Neuronal stem cell (in vitro differentiated cells): ENCODE results near the gene KIAA0753.

Experiments
- DNase-seq: peaks from one replicate; pipeline ENCODE4 v3.0.0-alpha.2; 2013; ENCODE audit warnings: low spot score
- H2AFZ ChIP-seq: one replicate; pipeline ENCODE4 v1.6.1; 2013; ENCODE audit warnings: mild to moderate bottlenecking, low read length, inconsistent platforms
- H2AK5ac ChIP-seq: 2 replicates; pipeline ENCODE4 v1.6.1; 2013; ENCODE audit warnings: low read depth, mild to moderate bottlenecking, inconsistent platforms, low read length, moderate library complexity, mixed read lengths
- H2BK120ac ChIP-seq: 2 replicates; pipeline ENCODE4 v1.6.1; 2013; ENCODE audit warnings: low read depth, mild to moderate bottlenecking, inconsistent platforms, low read length, moderate library complexity, mixed read lengths
- H2BK12ac ChIP-seq: one replicate; pipeline ENCODE4 v1.6.1; 2013; ENCODE audit warnings: low read length, inconsistent platforms
- H2BK15ac ChIP-seq: 2 replicates; pipeline ENCODE4 v1.6.1; 2013; ENCODE audit warnings: mild to moderate bottlenecking, low read length, inconsistent platforms, mixed read lengths
- H2BK5ac ChIP-seq: one replicate; pipeline ENCODE4 v1.6.1; 2013; ENCODE audit warnings: inconsistent platforms, mild to moderate bottlenecking, low read length, moderate library complexity
- H3K14ac ChIP-seq: one replicate; pipeline ENCODE4 v1.6.1; 2013; ENCODE audit warnings: low read length, inconsistent platforms
- H3K18ac ChIP-seq: 2 replicates; pipeline ENCODE4 v1.6.1; 2013; ENCODE audit warnings: low read length, inconsistent platforms
- H3K23ac ChIP-seq: 2 replicates; pipeline ENCODE4 v1.6.1; 2013; ENCODE audit warnings: low read depth, mild to moderate bottlenecking, mixed read lengths, low read length, inconsistent platforms; ENCODE audit not compliant: poor library complexity
- H3K27ac ChIP-seq: replicated peaks from 3 replicates; pipeline ENCODE4 v1.5.1; 2013; ENCODE audit warnings: low read length, inconsistent platforms
- H3K27me3 ChIP-seq, 3 experiments: 2 replicates each; pipeline ENCODE4 v1.6.1; 2013; ENCODE audit warnings: low read length in 3 of 3, mild to moderate bottlenecking in 2 of 3, inconsistent platforms in 1 of 3, low read depth in 1 of 3, mixed read lengths in 1 of 3, moderate library complexity in 1 of 3; ENCODE audit not compliant: control insufficient read depth in 3 of 3, insufficient read depth in 3 of 3
- H3K36me3 ChIP-seq, 2 donors: replicated peaks in 1 of 2; 2 replicates each; pipeline ENCODE4 v1.6.1; 2013; ENCODE audit warnings: low read length in 2 of 2; ENCODE audit not compliant: control insufficient read depth in 2 of 2, insufficient read depth in 2 of 2
- H3K4ac ChIP-seq: 2 replicates; pipeline ENCODE4 v1.6.1; 2013; ENCODE audit warnings: inconsistent platforms, mild to moderate bottlenecking, low read length, moderate library complexity
- H3K4me1 ChIP-seq, 2 donors: 1 replicate in 1 of 2; 2 replicates in 1 of 2; pipeline ENCODE4 v1.6.1; 2013; ENCODE audit warnings: low read length in 2 of 2, low read depth in 1 of 2; ENCODE audit not compliant: control insufficient read depth in 2 of 2, insufficient read depth in 1 of 2
- H3K4me2 ChIP-seq: one replicate; pipeline ENCODE4 v1.6.1; 2013; ENCODE audit warnings: mild to moderate bottlenecking, low read length, inconsistent platforms; ENCODE audit not compliant: insufficient read depth, poor library complexity, severe bottlenecking
- H3K4me3 ChIP-seq, 2 donors: 2 replicates each; pipeline ENCODE4 v1.5.1; 2013; ENCODE audit warnings: low read length in 2 of 2, mild to moderate bottlenecking in 2 of 2, inconsistent platforms in 1 of 2, moderate library complexity in 1 of 2
- H3K79me1 ChIP-seq: one replicate; pipeline ENCODE4 v1.6.1; 2013; ENCODE audit warnings: low read depth, mild to moderate bottlenecking, inconsistent platforms, low read length, moderate library complexity
- H3K9ac ChIP-seq: one replicate; pipeline ENCODE4 v1.6.1; 2013; ENCODE audit warnings: mild to moderate bottlenecking, low read depth, low read length, inconsistent platforms; ENCODE audit not compliant: poor library complexity
- H3K9me3 ChIP-seq, 2 donors: replicated peaks in 1 of 2; 2 replicates each; pipeline versions ENCODE3 to v1.6.1; 2013; ENCODE audit warnings: low read length in 2 of 2, mild to moderate bottlenecking in 2 of 2, inconsistent platforms in 1 of 2, low read depth in 1 of 2, mixed read lengths in 1 of 2, moderate library complexity in 1 of 2; ENCODE audit not compliant: control insufficient read depth in 2 of 2, insufficient read depth in 1 of 2
- H4K8ac ChIP-seq: one replicate; pipeline ENCODE4 v1.6.1; 2013; ENCODE audit warnings: low read depth, mild to moderate bottlenecking, inconsistent platforms, low read length, moderate library complexity
- H4K91ac ChIP-seq: one replicate; pipeline ENCODE4 v1.6.1; 2013; ENCODE audit warnings: low read length, low read depth, mild to moderate bottlenecking, inconsistent platforms; ENCODE audit not compliant: poor library complexity
- whole genome bisulfite sequencing, 2 donors: extraction: QIAGEN DNeasy Blood & Tissue Kit; methylation state at CpG; one replicate each; pipeline ENCODE4 v1.1.7; 2013; ENCODE audit warnings: missing lambda C conversion rate in 2 of 2, mixed read lengths in 1 of 2; ENCODE audit not compliant: insufficient read length in 2 of 2, insufficient replicate concordance in 1 of 2; ENCODE audit errors: extremely low coverage in 2 of 2; 5-methylcytosine and 5-hydroxymethylcytosine counted together

The KIAA0753 gene

DNA sequence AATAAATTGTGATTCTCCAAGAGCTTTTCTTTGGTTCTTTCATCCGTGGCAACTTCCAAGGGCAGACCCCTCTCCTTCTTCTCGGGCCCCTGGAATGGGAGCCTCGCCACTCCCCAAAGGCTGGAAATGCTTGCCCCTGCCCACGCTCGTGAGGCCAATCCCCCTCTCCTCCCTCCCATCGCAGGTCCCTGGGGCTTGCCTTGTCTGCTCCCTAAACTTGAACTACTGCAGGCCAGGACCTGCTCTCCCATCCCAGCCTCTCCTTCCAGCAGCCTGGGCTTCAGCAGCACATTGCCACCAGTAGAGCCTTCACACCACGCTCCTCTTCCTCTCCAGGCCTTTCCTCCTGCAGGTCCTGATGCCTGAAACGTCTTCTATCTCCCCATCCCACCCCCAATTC is 95.2 kb downstream of the KIAA0753 start:
- Histone ChIP-seq H3K4me2 (no peak overlapping the region), H3K9me3 (no peaks in the 10 kb centered on the region), H2AK5ac (peak overlapping the region; percentile 83), H2BK15ac (peak overlapping the region; percentile 40), H2BK12ac (no peak overlapping the region), H3K4me1 (peaks cover 0 to 9% of the 10 kb centered on the region in 2 donors), H3K18ac (no peak overlapping the region), H3K9ac (no peak overlapping the region), H3K79me1 (no peaks in the 10 kb centered on the region), H4K91ac (no peak overlapping the region), H4K8ac (no peak overlapping the region), H2AFZ (no peak overlapping the region), H3K4ac (no peak overlapping the region), H2BK120ac (no peak overlapping the region), H3K27me3 (no peaks in the 10 kb centered on the region), H2BK5ac (peak overlapping the region; percentile 78), H3K36me3 (no peaks in the 10 kb centered on the region), H3K23ac (no peak overlapping the region), H3K14ac (no peak overlapping the region), H3K4me3 (no peak overlapping the region), H3K27ac (no peak overlapping the region)
- no CpG with 5 or more reads among the region's 8 CpGs for WGBS, 2 donors
- no peak for DNase-seq

DNA sequence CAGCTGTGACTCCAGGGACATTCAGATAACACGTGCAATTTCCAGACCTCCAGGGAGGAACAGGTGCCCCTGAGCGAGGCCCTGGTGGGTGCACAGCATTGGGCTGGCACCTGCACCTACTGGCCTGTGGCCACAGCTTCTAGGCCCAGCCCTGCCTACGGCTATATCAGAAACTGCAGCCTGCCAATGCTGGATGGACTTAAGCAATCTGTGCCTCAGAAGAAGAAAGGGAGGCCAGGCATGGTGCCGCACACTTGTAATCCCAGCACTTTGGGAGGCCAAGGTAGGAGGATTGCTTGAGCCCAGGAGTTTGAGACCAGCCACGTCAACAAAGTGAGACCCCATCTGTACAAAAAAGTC is 96.5 kb downstream of the KIAA0753 start:
- H2BK5ac ChIP-seq: peak overlapping the region; percentile 85
- H3K4me1 ChIP-seq: peaks cover 0 to 12% of the 10 kb centered on the region in 2 donors
- H3K9me3 ChIP-seq: peaks cover 0 to 1% of the 10 kb centered on the region in 2 donors
- no CpG with 5 or more reads among the region's 5 CpGs for WGBS, 2 donors
- no peak overlapping the region for H2BK15ac ChIP-seq
- H2BK12ac ChIP-seq: peak overlapping the region; percentile 17
- no peaks in the 10 kb centered on the region for H3K79me1 ChIP-seq
- H2BK120ac ChIP-seq: no peak overlapping the region
- H2AK5ac ChIP-seq: peak overlapping the region; percentile 85
- peak overlapping the region; percentile 33 for H3K18ac ChIP-seq
- H3K23ac ChIP-seq: no peak overlapping the region
- no peak overlapping the region for H4K8ac ChIP-seq
- H4K91ac ChIP-seq: peak overlapping the region; percentile 26
- no peak overlapping the region for H3K4me2 ChIP-seq
- H3K36me3 ChIP-seq: no peaks in the 10 kb centered on the region
- no peaks in the 10 kb centered on the region for H3K27me3 ChIP-seq
- DNase-seq: no peak
- no peak overlapping the region for H3K9ac ChIP-seq
- H3K4me3 ChIP-seq: no peak overlapping the region
- H3K4ac ChIP-seq: no peak overlapping the region
- H3K14ac ChIP-seq: peak overlapping the region; percentile 50
- no peak overlapping the region for H3K27ac ChIP-seq
- no peak overlapping the region for H2AFZ ChIP-seq

DNA sequence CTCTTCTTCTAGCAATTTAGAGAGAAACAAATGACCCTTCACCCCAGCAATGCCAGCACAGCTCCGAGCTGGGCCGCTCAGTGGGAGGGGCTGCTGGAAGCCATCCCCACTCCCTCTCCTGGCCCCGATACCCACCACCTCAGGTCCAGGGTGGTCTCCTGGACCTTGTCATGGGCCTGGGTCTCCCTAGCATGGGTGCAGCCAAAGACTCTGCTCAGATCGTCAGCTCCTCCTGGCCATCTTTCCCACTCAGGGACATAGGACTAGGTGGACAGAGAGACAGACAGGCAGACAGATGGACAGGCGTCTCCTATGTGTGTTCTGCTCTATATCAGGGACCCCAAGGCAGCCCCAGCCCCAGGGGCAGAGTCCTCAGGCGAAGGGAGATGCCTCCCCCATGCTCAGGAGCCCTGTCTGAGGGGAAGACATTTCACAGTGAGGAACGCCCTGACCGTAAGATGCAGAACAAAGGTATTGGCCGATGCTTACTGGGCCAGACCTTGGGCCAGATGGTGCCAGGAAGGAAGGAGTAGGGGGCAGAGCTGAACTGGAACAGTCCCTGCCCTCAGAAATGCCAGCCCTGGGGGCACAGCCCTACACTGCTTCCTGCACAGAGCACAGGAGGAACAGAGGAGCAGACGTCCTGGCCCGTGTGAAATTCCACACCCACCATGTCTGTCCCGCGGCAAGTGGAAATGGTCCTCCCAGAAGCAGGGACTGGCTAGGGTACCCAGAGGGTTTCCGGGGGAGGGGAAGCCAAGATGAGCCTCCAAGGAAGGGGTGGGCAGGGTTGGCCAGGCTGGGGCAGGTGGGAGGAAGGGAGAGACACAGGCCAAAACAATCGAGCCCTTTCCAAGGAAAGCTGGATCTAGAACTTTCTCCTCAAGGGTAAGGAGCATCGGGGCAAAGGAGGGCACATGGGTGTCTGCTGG is 97.2 kb downstream of the KIAA0753 start:
- Histone ChIP-seq H2BK5ac (peak overlapping the region; percentile 85), H4K91ac (peak overlapping the region; percentile 26), H2AK5ac (peak overlapping the region; percentile 85), H3K14ac (no peak overlapping the region), H2BK12ac (peak overlapping the region; percentile 69), H2AFZ (no peak overlapping the region), H3K9me3 (peaks cover 0 to 4% of the 10 kb centered on the region in 2 donors), H3K4me3 (no peak overlapping the region), H3K36me3 (no peaks in the 10 kb centered on the region), H3K23ac (no peak overlapping the region), H3K9ac (peak overlapping the region; percentile 40), H3K4ac (no peak overlapping the region), H3K79me1 (no peaks in the 10 kb centered on the region), H3K18ac (peak overlapping the region; percentile 38), H2BK120ac (no peak overlapping the region), H4K8ac (no peak overlapping the region), H3K4me2 (no peak overlapping the region), H3K27ac (no peak overlapping the region), H2BK15ac (peak overlapping the region; percentile 24), H3K27me3 (no peaks in the 10 kb centered on the region), H3K4me1 (peaks cover 0 to 9% of the 10 kb centered on the region in 2 donors)
- WGBS, 2 donors: no CpG with 5 or more reads among the region's 16 CpGs
- DNase-seq: no peak

DNA sequence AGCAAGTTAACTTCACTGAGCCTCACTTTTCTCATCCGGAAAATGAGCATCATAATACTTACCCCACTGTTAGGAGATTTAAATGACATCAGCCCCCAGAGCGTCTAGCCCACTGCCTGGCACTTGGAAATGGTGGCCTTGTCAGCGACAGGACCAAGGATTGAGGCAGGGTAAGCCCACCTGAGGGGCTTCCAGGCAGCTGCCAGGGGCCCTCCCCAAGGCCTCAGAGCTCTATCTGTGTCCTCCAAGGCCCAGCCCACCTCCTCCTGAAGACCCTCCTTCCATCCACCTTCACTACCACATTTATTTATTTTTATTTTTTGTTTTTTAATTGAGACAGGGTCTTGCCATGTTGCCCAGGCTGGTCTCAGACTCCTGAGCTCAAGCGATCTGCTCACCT is 97.9 kb downstream of the KIAA0753 start:
- Histone ChIP-seq H2BK5ac (no peak overlapping the region), H3K4me3 (no peak overlapping the region), H2AFZ (no peak overlapping the region), H2AK5ac (no peak overlapping the region), H3K23ac (no peak overlapping the region), H3K79me1 (no peaks in the 10 kb centered on the region), H3K4me1 (peaks cover 0 to 9% of the 10 kb centered on the region in 2 donors), H3K4ac (no peak overlapping the region), H4K91ac (no peak overlapping the region), H4K8ac (no peak overlapping the region), H3K27ac (no peak overlapping the region), H3K27me3 (no peaks in the 10 kb centered on the region), H2BK120ac (no peak overlapping the region), H3K18ac (no peak overlapping the region), H3K36me3 (no peaks in the 10 kb centered on the region), H3K9ac (no peak overlapping the region), H2BK12ac (no peak overlapping the region), H3K9me3 (peaks cover 0 to 4% of the 10 kb centered on the region in 2 donors), H2BK15ac (no peak overlapping the region), H3K4me2 (no peak overlapping the region), H3K14ac (no peak overlapping the region)
- DNase-seq: no peak
- WGBS, 2 donors: no CpG with 5 or more reads among the region's 4 CpGs
